HCT116 (cell line): ENCODE measurements around the gene UBL5. TPM values are rescaled to one million over a fixed set of nuclear protein-coding genes. Genes with fewer than 3 reads are reported as not detected.

Experiments
- ATAC-seq: fragments of 200-7000 bp; cut with Tn5 transposase; 2 replicates; pipeline ENCODE4 v1.9.1; 2020; ENCODE audit warnings: mild to moderate bottlenecking, moderate library complexity
- BruUV-seq: library from RNA; stranded (reverse); fragments of 400-500 nt; replicated peaks from 2 replicates; lab custom pipeline; 2021; lab: Mats Ljungman, UMichigan
- CTCF ChIA-PET: fragments of 300-600 bp; sonication (Branson Sonifier 250); formaldehyde crosslinking; loops from one replicate; lab custom pipeline; 2021; ENCODE audit warnings: antibody characterized with exemption; lab: Charles Lee
- POLR2A ChIA-PET: fragments of 300-600, 350-600 bp; sonication (Branson Sonifier 250); formaldehyde crosslinking; loops from one replicate; lab custom pipeline; 2021; ENCODE audit warnings: antibody characterized with exemption; lab: Charles Lee
- RAD21 ChIA-PET, 2 experiments: fragments of 300-600 bp; sonication (Branson Sonifier 250); formaldehyde crosslinking; loops; one replicate each; lab custom pipeline; 2023; ENCODE audit warnings: low total read pairs in 2 of 2; ENCODE audit not compliant: uncharacterized antibody in 2 of 2, unreplicated experiment in 2 of 2, low non-redundant PET in 1 of 2; lab: Charles Lee
- DNase-seq: peaks from one replicate; pipeline ENCODE4 v3.0.0-alpha.2; 2010; ENCODE audit warnings: low read depth, low spot score
- H2AFZ ChIP-seq: fragments of 200-600 bp; shearing (Covaris generic), sonication (generic); 2 replicates; pipeline ENCODE4 v1.6.1; 2017; ENCODE audit warnings: low read depth, mixed run types, mixed read lengths, antibody characterized with exemption, low read length; ENCODE audit not compliant: poor library complexity, severe bottlenecking
- H3K27ac ChIP-seq: 2 replicates; pipeline ENCODE4 v1.5.1; 2012; ENCODE audit warnings: low read depth, low read length
- H3K27me3 ChIP-seq: fragments of 200-600 bp; sonication (generic); 2 replicates; pipeline ENCODE4 v1.6.1; 2016; ENCODE audit warnings: mixed run types, low read length, mixed read lengths; ENCODE audit not compliant: insufficient read depth
- H3K36me3 ChIP-seq, 2 experiments: fragments of 200-500 bp in 1 of 2; fragments of 200-600 bp in 1 of 2; sonication (Bioruptor generic) in 1 of 2; sonication (generic) in 1 of 2; 2 replicates each; pipeline versions ENCODE4 v1.5.1 to v1.6.1; 2014 to 2016; ENCODE audit warnings: low read length in 2 of 2, inconsistent platforms in 1 of 2, mixed read lengths in 1 of 2, mixed run types in 1 of 2; ENCODE audit not compliant: insufficient read depth in 2 of 2, control insufficient read depth in 1 of 2
- H3K4me1 ChIP-seq, 2 experiments: fragments of 200-600 bp in 1 of 2; sonication (generic) in 1 of 2; 2 replicates each; pipeline versions ENCODE4 v1.5.1 to v1.6.1; 2012 to 2017; ENCODE audit warnings: low read length in 2 of 2, inconsistent platforms in 1 of 2, mild to moderate bottlenecking in 1 of 2, mixed read lengths in 1 of 2, mixed run types in 1 of 2, moderate library complexity in 1 of 2; ENCODE audit not compliant: insufficient read depth in 2 of 2, control insufficient read depth in 1 of 2
- H3K4me2 ChIP-seq: fragments of 200-600 bp; sonication (generic); 2 replicates; pipeline ENCODE4 v1.6.1; 2017; ENCODE audit warnings: mixed run types, low read length, mixed read lengths
- H3K4me3 ChIP-seq, 2 experiments: fragments of 200-600 bp in 1 of 2; sonication (generic) in 1 of 2; replicated peaks in 1 of 2; 2 replicates each; pipeline ENCODE4 v1.5.1; 2011 to 2016; ENCODE audit warnings: low read length in 2 of 2, control low read depth in 1 of 2, low read depth in 1 of 2, mild to moderate bottlenecking in 1 of 2, mixed read lengths in 1 of 2, mixed run types in 1 of 2
- H3K79me2 ChIP-seq: fragments of 200-600 bp; sonication (generic); 2 replicates; pipeline ENCODE4 v1.6.1; 2017; ENCODE audit warnings: mild to moderate bottlenecking, mixed run types, low read length, moderate library complexity, mixed read lengths; ENCODE audit not compliant: insufficient read depth
- H3K9ac ChIP-seq: fragments of 200-600 bp; sonication (generic); 2 replicates; pipeline ENCODE4 v1.6.1; 2016; ENCODE audit warnings: low read length, mixed read lengths
- H3K9me2 ChIP-seq: fragments of 200-600 bp; sonication (generic), shearing (Covaris generic); 2 replicates; pipeline ENCODE4 v1.6.1; 2017; ENCODE audit warnings: mixed run types, mild to moderate bottlenecking, moderate library complexity; ENCODE audit not compliant: insufficient read depth
- H3K9me3 ChIP-seq, 2 experiments: fragments of 200-500 bp in 1 of 2; fragments of 200-600 bp in 1 of 2; sonication (Bioruptor generic) in 1 of 2; sonication (generic) in 1 of 2; 2 replicates each; pipeline ENCODE4 v1.6.1; 2014 to 2017; ENCODE audit warnings: low read length in 2 of 2, mixed read lengths in 2 of 2, inconsistent platforms in 1 of 2, low read depth in 1 of 2, mild to moderate bottlenecking in 1 of 2, mixed run types in 1 of 2, moderate library complexity in 1 of 2; ENCODE audit not compliant: control insufficient read depth in 1 of 2, insufficient read depth in 1 of 2
- H4K20me1 ChIP-seq: fragments of 200-600 bp; sonication (generic), shearing (Covaris generic); 2 replicates; pipeline ENCODE4 v1.6.1; 2017; ENCODE audit warnings: mixed run types, mild to moderate bottlenecking, moderate library complexity; ENCODE audit not compliant: insufficient read depth
- ATF3 ChIP-seq: IDR thresholded peaks from 2 replicates; pipeline ENCODE4 v1.6.1; 2012
- CBX3 ChIP-seq: IDR thresholded peaks from 2 replicates; pipeline ENCODE4 v1.6.1; 2012; ENCODE audit warnings: low read depth
- CEBPB ChIP-seq: IDR thresholded peaks from 2 replicates; pipeline ENCODE4 v1.6.1; 2012; ENCODE audit warnings: low read depth
- CTCF ChIP-seq, 3 experiments: fragments of 200-600 bp in 1 of 3; sonication (generic) in 1 of 3; IDR thresholded peaks in 2 of 3; conservative IDR thresholded peaks in 1 of 3; 2 replicates each; pipeline ENCODE4 v1.5.1; 2012 to 2017; ENCODE audit warnings: low read depth in 2 of 3, low read length in 2 of 3, antibody characterized with exemption in 1 of 3, borderline replicate concordance in 1 of 3, control low read depth in 1 of 3, mild to moderate bottlenecking in 1 of 3, mixed read lengths in 1 of 3, mixed run types in 1 of 3, moderate library complexity in 1 of 3; ENCODE audit not compliant: insufficient read depth in 1 of 3
- EGR1 ChIP-seq: IDR thresholded peaks from 2 replicates; pipeline ENCODE4 v1.6.1; 2012; ENCODE audit warnings: low read depth
- EZH2 ChIP-seq: fragments of 200-600 bp; sonication (generic); IDR thresholded peaks from 2 replicates; pipeline ENCODE4 v1.6.1; 2017; ENCODE audit warnings: antibody characterized with exemption, mixed run types
- EZH2phosphoT487 ChIP-seq: fragments of 200-600 bp; IDR thresholded peaks from 2 replicates; pipeline ENCODE4 v1.6.1; 2018; ENCODE audit warnings: antibody characterized with exemption, borderline replicate concordance
- JUND ChIP-seq: IDR thresholded peaks from 2 replicates; pipeline ENCODE4 v1.6.1; 2012
- POLR2A ChIP-seq: IDR thresholded peaks from 2 replicates; pipeline ENCODE4 v1.7.0; 2011; ENCODE audit warnings: borderline replicate concordance; ENCODE audit not compliant: insufficient read depth, insufficient read length; ENCODE audit errors: extremely low read depth
- POLR2AphosphoS5 ChIP-seq: IDR thresholded peaks from 2 replicates; pipeline ENCODE4 v1.6.1; 2011; ENCODE audit warnings: mild to moderate bottlenecking, low read depth, low read length, moderate library complexity
- RAD21 ChIP-seq: IDR thresholded peaks from 2 replicates; pipeline ENCODE4 v1.6.1; 2012; ENCODE audit warnings: low read depth, mild to moderate bottlenecking
- REST ChIP-seq: IDR thresholded peaks from 2 replicates; pipeline ENCODE4 v1.6.1; 2012; ENCODE audit warnings: low read depth
- SIN3A ChIP-seq: IDR thresholded peaks from 2 replicates; pipeline ENCODE4 v1.6.1; 2012; ENCODE audit warnings: low read depth
- SRF ChIP-seq: IDR thresholded peaks from 2 replicates; pipeline ENCODE4 v1.6.1; 2012; ENCODE audit warnings: low read depth
- TCF7L2 ChIP-seq: IDR thresholded peaks from 2 replicates; pipeline ENCODE4 v1.7.0; 2011; ENCODE audit warnings: borderline replicate concordance, inconsistent platforms; ENCODE audit not compliant: insufficient read depth, insufficient read length; ENCODE audit errors: extremely low read depth
- YY1 ChIP-seq: IDR thresholded peaks from 2 replicates; pipeline ENCODE4 v1.6.1; 2011; ENCODE audit warnings: low read length, low read depth, moderate library complexity, mild to moderate bottlenecking; ENCODE audit not compliant: insufficient replicate concordance; ENCODE audit errors: extremely low read depth
- ZBTB33 ChIP-seq: IDR thresholded peaks from 2 replicates; pipeline ENCODE4 v1.6.1; 2011; ENCODE audit warnings: mild to moderate bottlenecking, low read length, moderate library complexity; ENCODE audit not compliant: insufficient replicate concordance; ENCODE audit errors: extremely low read depth
- ZFX ChIP-seq: fragments of 450-650 bp; IDR thresholded peaks from 2 replicates; pipeline ENCODE4 v1.6.1; 2017
- ZNF274 ChIP-seq: fragments of 200-500 bp; sonication (Bioruptor generic); IDR thresholded peaks from 2 replicates; pipeline ENCODE4 v1.6.1; 2014; ENCODE audit warnings: mild to moderate bottlenecking, low read depth, low read length, inconsistent platforms
- intact Hi-C: fragments of 100-400 bp; cut with micrococcal nuclease; formaldehyde crosslinking; loops from 2 replicates; pipeline ENCODE4 v1.10.0; 2022
- total RNA-seq: library from RNA; stranded (reverse); gene quantifications from one replicate; pipeline ENCODE4 v1.2.1, GENCODE V29; 2021; ENCODE audit not compliant: unreplicated experiment

Gene UBL5
- total RNA-seq, 1 experiment from 2014 or later, result 335 TPM

GRCh38 chr19:9834726-9835506, 7.2 kb downstream of the UBL5 start, which contains the start of gene PIN1:
Gene PIN1, plus strand, starts transcription at chr19:9835318. Its CDS starts 27 bp downstream, at chr19:9835345.
- ChIA-PET POLR2A (no interaction called here), CTCF (interaction anchor here (1.3 kb wide), 1 partner anchor 213 kb away, joined by 4 read pairs; no protein-coding TSS in a partner anchor), RAD21 (no interaction called here)
- Histone ChIP-seq H3K4me2 (peak within 1 kb of the TSS; percentile 97), H4K20me1 (peaks cover 3% of the 10 kb centered on the region; the same call in 1 of the 2 replicates), H3K27me3 (no peaks in the 10 kb centered on the region), H2AFZ (no peak within 1 kb of the TSS), H3K4me1 (peaks cover 4 to 18% of the 10 kb centered on the region in 2 experiments; a peak in 3 of 4 replicates), H3K9me3 (no peaks in the 10 kb centered on the region), H3K36me3 (peaks cover 11 to 12% of the 10 kb centered on the region in 2 experiments; a peak in 3 of 4 replicates), H3K9ac (peak within 1 kb of the TSS; percentile 76), H3K4me3 (peak within 1 kb of the TSS; percentile 94 to 96), H3K9me2 (no peaks in the 10 kb centered on the region), H3K79me2 (peaks cover 37% of the 10 kb centered on the region), H3K27ac (peak within 1 kb of the TSS; percentile 56; the same call in 1 of the 2 replicates)
- no TSS peak for BruUV-seq
- peak; percentile 97 for ATAC-seq
- intact Hi-C loops, result loop anchor here (1.0 kb wide), 1 partner anchor 12 kb away; no protein-coding TSS in a partner anchor
- peak; percentile 95 for DNase-seq
- TF ChIP-seq JUND (no peak), EGR1 (peak; percentile 89), SIN3A (no peak), EZH2phosphoT487 (no peak), REST (no peak), ZBTB33 (no peak), TCF7L2 (no peak), POLR2AphosphoS5 (peak; percentile 72), POLR2A (no peak), CBX3 (no peak), SRF (no peak; the same call in 1 of the 2 replicates), ZNF274 (no peak), ZFX (no peak), EZH2 (no peak), RAD21 (no peak), CEBPB (no peak), CTCF (IDR thresholded peaks at IDR 0.05 in 2 of 3, conservative IDR thresholded peaks at IDR 0.05 in 1 of 3; ENCODE audit: borderline replicate concordance in 1 of 3, insufficient read depth in 1 of 3, low read depth in 2 of 3, low read length in 2 of 3) (peak in 2 of 3 experiments; percentile 25 to 45; a peak in 3 of 6 replicates), ATF3 (no peak), YY1 (peak; percentile 90)
